ENCODE results near the gene UGT2B10. TPM values are rescaled to one million over a fixed set of nuclear protein-coding genes. Genes with fewer than 3 reads are reported as not detected.

UGT2B10 gene
- total RNA-seq, 2 experiments from 2014 or later = not detected

Other genes starting within 250 kb of the UGT2B10 start
- gene UGT2B17, start 239.7 kb upstream of the UGT2B10 start, total RNA-seq = not detected
- gene UGT2B15, start 145.3 kb upstream of the UGT2B10 start, total RNA-seq = not detected
- gene UGT2A3, start 135.8 kb downstream of the UGT2B10 start, total RNA-seq = not detected